ENCODE results near the gene IGFBP4. TPM values are rescaled to one million over a fixed set of nuclear protein-coding genes. Genes with fewer than 3 reads are reported as not detected.

IGFBP4 gene
- total RNA-seq, 1 donor from 2014 or later: 700 TPM

- Histone ChIP-seq H3K9me3 (no peaks in the 10 kb centered on the region), H3K36me3 (peaks cover 0 to under 1% of the 10 kb centered on the region in 2 donors), H3K27ac (peak overlapping the region; percentile 56), H3K4me1 (peaks cover 41% of the 10 kb centered on the region), H3K4me3 (no peak overlapping the region), H3K27me3 (no peaks in the 10 kb centered on the region)
- DNase-seq (ENCODE audit: extremely low spot score in 2 of 2): no peak
- no peak for TF ChIP-seq CTCF (IDR thresholded peaks at IDR 0.05)
- TF ChIP-seq POLR2AphosphoS5 (IDR thresholded peaks at IDR 0.05; ENCODE audit: insufficient read depth in 1 of 2, low read depth in 1 of 2): no peak
- no peak for TF ChIP-seq POLR2A (IDR thresholded peaks at IDR 0.05)
- intact Hi-C loops (cut with DNase I): no loop called here
Measured at GRCh38 chr17:40471846-40472732, 28.8 kb downstream of the IGFBP4 start.

GRCh38 chr17:40472733-40473452 lies 29.6 kb downstream of the IGFBP4 start:
- H3K4me1 ChIP-seq: peaks cover 41% of the 10 kb centered on the region
- no peak overlapping the region for H3K27ac ChIP-seq
- TF ChIP-seq POLR2AphosphoS5 (IDR thresholded peaks at IDR 0.05; ENCODE audit: insufficient read depth in 1 of 2, low read depth in 1 of 2): no peak
- no peak for TF ChIP-seq CTCF (IDR thresholded peaks at IDR 0.05)
- TF ChIP-seq POLR2A (IDR thresholded peaks at IDR 0.05): no peak
- H3K27me3 ChIP-seq: no peaks in the 10 kb centered on the region
- DNase-seq (ENCODE audit: extremely low spot score in 2 of 2): no peak
- intact Hi-C loops (cut with DNase I): no loop called here
- peaks cover 0 to 5% of the 10 kb centered on the region in 2 donors for H3K36me3 ChIP-seq
- no peaks in the 10 kb centered on the region for H3K9me3 ChIP-seq
- no peak overlapping the region for H3K4me3 ChIP-seq

GRCh38 chr17:40473573-40474365 lies 30.5 kb downstream of the IGFBP4 start:
- Histone ChIP-seq H3K9me3 (no peaks in the 10 kb centered on the region), H3K4me1 (peaks cover 41% of the 10 kb centered on the region), H3K27ac (no peak overlapping the region), H3K36me3 (peaks cover 0 to 5% of the 10 kb centered on the region in 2 donors), H3K4me3 (no peak overlapping the region), H3K27me3 (no peaks in the 10 kb centered on the region)
- intact Hi-C loops (cut with DNase I): no loop called here
- TF ChIP-seq CTCF (IDR thresholded peaks at IDR 0.05) (no peak), POLR2A (IDR thresholded peaks at IDR 0.05) (no peak), POLR2AphosphoS5 (IDR thresholded peaks at IDR 0.05; ENCODE audit: insufficient read depth in 1 of 2, low read depth in 1 of 2) (no peak)
- no peak for DNase-seq (ENCODE audit: extremely low spot score in 2 of 2)

GRCh38 chr17:40474419-40475002 lies 31.3 kb downstream of the IGFBP4 start:
- H3K36me3 ChIP-seq: peaks cover 0 to 5% of the 10 kb centered on the region in 2 donors
- H3K27me3 ChIP-seq: no peaks in the 10 kb centered on the region
- TF ChIP-seq POLR2AphosphoS5 (IDR thresholded peaks at IDR 0.05; ENCODE audit: insufficient read depth in 1 of 2, low read depth in 1 of 2): no peak
- TF ChIP-seq POLR2A (IDR thresholded peaks at IDR 0.05): no peak
- TF ChIP-seq CTCF (IDR thresholded peaks at IDR 0.05): no peak
- no peak overlapping the region for H3K4me3 ChIP-seq
- H3K27ac ChIP-seq: no peak overlapping the region
- peaks cover 43% of the 10 kb centered on the region for H3K4me1 ChIP-seq
- no peak for DNase-seq (ENCODE audit: extremely low spot score in 2 of 2)
- H3K9me3 ChIP-seq: no peaks in the 10 kb centered on the region
- intact Hi-C loops (cut with DNase I): loop anchor here (5.0 kb wide), 1 partner anchor 32 kb away; the partner anchor contains the start of gene IGFBP4

Measured in vagina (tissue), 2 donors.